ENCODE data around the gene SMCR8. TPM values are rescaled to one million over a fixed set of nuclear protein-coding genes. Genes with fewer than 3 reads are reported as not detected.

The SMCR8 gene
- total RNA-seq, 3 donors from 2014 or later: 20.1 to 24.1 (median 21.9) TPM

GRCh38 chr17:18374216-18374615 is 59.1 kb downstream of the SMCR8 start:
- Histone ChIP-seq H3K9me3 (no peaks in the 10 kb centered on the region), H3K4me1 (ENCODE audit: low read depth) (peaks cover 7% of the 10 kb centered on the region), H3K4me3 (no peak overlapping the region), H3K36me3 (ENCODE audit: low read depth) (no peaks in the 10 kb centered on the region)
- DNase-seq (no peak), ATAC-seq (no peak)
- no peak for TF ChIP-seq CTCF (IDR thresholded peaks at IDR 0.05)
- intact Hi-C loops (cut with DNase I, micrococcal nuclease): no loop called here

Small RNA genes lying within 50 kb of the gene (microRNA-seq; reads per million reads assigned to microRNA genes)
- gene MIR6778: not detected

Other genes with a start within 250 kb of the SMCR8 start
- gene DRG2, start 227.3 kb upstream of the SMCR8 start, total RNA-seq: 10 to 100 TPM; 28.9 to 32.8 (median 32.6) TPM
- 1 to 10 TPM in 2 of 3 donors, under 1 TPM in 1; 0.60 to 2.0 (median 1.2) TPM for gene MYO15A, start 206.5 kb upstream of the SMCR8 start, total RNA-seq
- 100 to 1,000 TPM in 1 of 3 donors, 10 to 100 TPM in 2; 70.7 to 151 (median 75.6) TPM for gene ALKBH5, start 131.5 kb upstream of the SMCR8 start, total RNA-seq
- gene LLGL1, start 89.7 kb upstream of the SMCR8 start, total RNA-seq: 10 to 100 TPM in 2 of 3 donors, 1 to 10 TPM in 1; 6.7 to 15.1 (median 10.3) TPM
- gene FLII, start 56.6 kb upstream of the SMCR8 start, total RNA-seq: 100 to 1,000 TPM; 278 to 319 (median 316) TPM
- 10 to 100 TPM; 13.4 to 20.7 (median 16.4) TPM for gene MIEF2, start 54.6 kb upstream of the SMCR8 start, total RNA-seq
- 10 to 100 TPM; 27.9 to 39.8 (median 30.1) TPM for gene TOP3A, start 299 bp upstream of the SMCR8 start, total RNA-seq
- 10 to 100 TPM; 30.0 to 49.3 (median 30.9) TPM for gene SHMT1, start 48.3 kb downstream of the SMCR8 start, total RNA-seq
- under 1 TPM in 2 of 3 donors, not detected in 1; 0.13 to 0.23 TPM for gene EVPLL, start 62.5 kb downstream of the SMCR8 start, total RNA-seq
- 10 to 100 TPM; 23.7 to 91.5 (median 53.9) TPM for gene LGALS9C, start 161.5 kb downstream of the SMCR8 start, total RNA-seq

Measured in mucosa of descending colon (tissue), 3 donors.